Testis (tissue), 2 donors: Measurements from ENCODE around the gene ERLIN1.

Source experiments
- POLR2A ChIP-seq: fragments of 450-650 bp; IDR thresholded peaks from one replicate; pipeline ENCODE4 v1.6.1; 2017; ENCODE audit warnings: antibody characterized with exemption, mild to moderate bottlenecking, moderate library complexity
- TF ChIP-seq, protein P1 (sequence below), 3 experiments: fragments of 450-650 bp in 2 of 3; fragments of 200-600 bp in 1 of 3; sonication (generic) in 1 of 3; IDR thresholded peaks; one replicate each; pipeline ENCODE4 v1.5.1; 2016 to 2019; ENCODE audit warnings: antibody characterized with exemption in 3 of 3, mild to moderate bottlenecking in 2 of 3, moderate library complexity in 1 of 3

DNA sequence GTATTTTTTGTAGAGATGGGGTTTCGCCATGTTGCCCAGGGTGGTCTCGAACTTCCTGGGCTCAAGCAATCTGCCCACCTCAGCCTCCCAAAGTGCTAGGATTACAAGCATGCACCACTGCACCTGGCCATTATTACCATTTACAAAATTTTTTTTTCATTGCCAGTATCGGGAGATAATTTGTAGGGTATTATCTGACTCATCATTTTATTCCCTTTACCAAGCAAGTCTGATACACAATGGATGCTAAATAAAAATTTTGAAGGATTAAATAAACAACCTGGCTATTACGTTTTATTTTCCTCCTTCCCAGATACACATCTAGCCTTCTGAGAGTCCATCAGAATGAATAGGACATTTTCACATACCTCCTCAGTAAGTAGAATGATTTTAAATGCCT is 66.1 kb downstream of the ERLIN1 start:
- TF ChIP-seq, protein P1, sequence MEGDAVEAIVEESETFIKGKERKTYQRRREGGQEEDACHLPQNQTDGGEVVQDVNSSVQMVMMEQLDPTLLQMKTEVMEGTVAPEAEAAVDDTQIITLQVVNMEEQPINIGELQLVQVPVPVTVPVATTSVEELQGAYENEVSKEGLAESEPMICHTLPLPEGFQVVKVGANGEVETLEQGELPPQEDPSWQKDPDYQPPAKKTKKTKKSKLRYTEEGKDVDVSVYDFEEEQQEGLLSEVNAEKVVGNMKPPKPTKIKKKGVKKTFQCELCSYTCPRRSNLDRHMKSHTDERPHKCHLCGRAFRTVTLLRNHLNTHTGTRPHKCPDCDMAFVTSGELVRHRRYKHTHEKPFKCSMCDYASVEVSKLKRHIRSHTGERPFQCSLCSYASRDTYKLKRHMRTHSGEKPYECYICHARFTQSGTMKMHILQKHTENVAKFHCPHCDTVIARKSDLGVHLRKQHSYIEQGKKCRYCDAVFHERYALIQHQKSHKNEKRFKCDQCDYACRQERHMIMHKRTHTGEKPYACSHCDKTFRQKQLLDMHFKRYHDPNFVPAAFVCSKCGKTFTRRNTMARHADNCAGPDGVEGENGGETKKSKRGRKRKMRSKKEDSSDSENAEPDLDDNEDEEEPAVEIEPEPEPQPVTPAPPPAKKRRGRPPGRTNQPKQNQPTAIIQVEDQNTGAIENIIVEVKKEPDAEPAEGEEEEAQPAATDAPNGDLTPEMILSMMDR (IDR thresholded peaks at IDR 0.05) = no peak
- no peak for TF ChIP-seq POLR2A
